H1 (cell line): ENCODE results near the gene MRPS18B. TPM values are rescaled to one million over a fixed set of nuclear protein-coding genes. Genes with fewer than 3 reads are reported as not detected.

ENCODE experiments used
- CTCF ChIA-PET: fragments of 300-600 bp; sonication (Branson Sonifier 250); formaldehyde crosslinking; loops from one replicate; lab custom pipeline; 2021; ENCODE audit not compliant: partially characterized antibody; lab: Charles Lee
- POLR2A ChIA-PET: fragments of 300-600 bp; sonication (Branson Sonifier 250); formaldehyde crosslinking; loops from one replicate; lab custom pipeline; 2021; ENCODE audit warnings: inconsistent platforms; ENCODE audit not compliant: partially characterized antibody; lab: Charles Lee
- DNase-seq, 2 experiments: peaks; one replicate each; pipeline versions ENCODE4 v3.0.0 to v3.0.0-alpha.2; 2010 to 2022; ENCODE audit warnings: low spot score in 2 of 2, low read depth in 1 of 2, mixed read lengths in 1 of 2
- FAIRE-seq: peaks from 2 replicates; lab custom pipeline; 2011; peaks lifted over from hg19 to GRCh38; lab: Jason Lieb, UNC
- H2AFZ ChIP-seq: 2 replicates; pipeline ENCODE4 v1.8.1; 2012; ENCODE audit warnings: low read length, inconsistent platforms
- H2AK5ac ChIP-seq: 2 replicates; pipeline ENCODE4 v1.6.1; 2013; ENCODE audit warnings: low read depth, low read length
- H2BK120ac ChIP-seq: replicated peaks from 2 replicates; pipeline ENCODE3; 2013; ENCODE audit warnings: low read depth, low read length, inconsistent platforms
- H2BK12ac ChIP-seq: 2 replicates; pipeline ENCODE4 v1.6.1; 2013; ENCODE audit warnings: low read depth, low read length
- H2BK15ac ChIP-seq: 2 replicates; pipeline ENCODE4 v1.6.1; 2013; ENCODE audit warnings: low read length
- H2BK20ac ChIP-seq: 2 replicates; pipeline ENCODE4 v1.6.1; 2013; ENCODE audit warnings: low read length
- H2BK5ac ChIP-seq: 2 replicates; pipeline ENCODE4 v1.6.1; 2013; ENCODE audit warnings: low read depth, low read length
- H3K14ac ChIP-seq: 2 replicates; pipeline ENCODE4 v1.6.1; 2013; ENCODE audit warnings: inconsistent platforms; ENCODE audit not compliant: insufficient read length
- H3K18ac ChIP-seq: 2 replicates; pipeline ENCODE4 v1.6.1; 2013; ENCODE audit warnings: low read length; ENCODE audit errors: extremely low read depth
- H3K23ac ChIP-seq: 2 replicates; pipeline ENCODE4 v1.6.1; 2013; ENCODE audit warnings: inconsistent platforms; ENCODE audit not compliant: insufficient read length
- H3K23me2 ChIP-seq: 2 replicates; pipeline ENCODE4 v1.6.1; 2013; ENCODE audit warnings: low read depth, low read length
- H3K27ac ChIP-seq: 2 replicates; pipeline ENCODE4 v1.6.1; 2011; ENCODE audit warnings: low read depth, low read length, inconsistent platforms
- H3K27me3 ChIP-seq, 4 experiments: replicated peaks in 1 of 4; 1 replicate in 1 of 4; 2 replicates in 3 of 4; pipeline versions ENCODE4 v1.6.1 to v1.8.1; 2011 to 2013; ENCODE audit warnings: low read length in 3 of 4, mild to moderate bottlenecking in 3 of 4, inconsistent platforms in 2 of 4, mixed read lengths in 2 of 4, moderate library complexity in 1 of 4; ENCODE audit not compliant: control insufficient read depth in 3 of 4, insufficient read depth in 3 of 4; ENCODE audit errors: extremely low read depth in 1 of 4
- H3K36me3 ChIP-seq, 4 experiments: 2 replicates each; pipeline versions ENCODE4 v1.6.1 to v1.8.1; 2011 to 2013; ENCODE audit warnings: mild to moderate bottlenecking in 4 of 4, low read length in 3 of 4, moderate library complexity in 2 of 4, control low read depth in 1 of 4, inconsistent platforms in 1 of 4; ENCODE audit not compliant: insufficient read depth in 4 of 4, control insufficient read depth in 2 of 4
- H3K4ac ChIP-seq: replicated peaks from 2 replicates; pipeline ENCODE3; 2013; ENCODE audit warnings: low read length, low read depth, mixed read lengths, inconsistent platforms; ENCODE audit not compliant: insufficient read length
- H3K4me1 ChIP-seq, 4 experiments: replicated peaks in 1 of 4; 1 replicate in 1 of 4; 2 replicates in 3 of 4; pipeline versions ENCODE4 v1.6.1 to v1.8.1; 2011 to 2013; ENCODE audit warnings: low read length in 3 of 4, inconsistent platforms in 2 of 4, mixed read lengths in 1 of 4; ENCODE audit not compliant: insufficient read depth in 4 of 4, control insufficient read depth in 3 of 4
- H3K4me2 ChIP-seq, 2 experiments: 2 replicates each; pipeline versions ENCODE4 v1.6.1 to v1.8.1; 2011 to 2013; ENCODE audit warnings: low read depth in 2 of 2, low read length in 2 of 2, control low read depth in 1 of 2, inconsistent platforms in 1 of 2, mild to moderate bottlenecking in 1 of 2; ENCODE audit not compliant: insufficient read depth in 1 of 2
- H3K4me3 ChIP-seq, 4 experiments: fragments of 200-600, 300-600 bp in 1 of 4; sonication (generic), shearing (Covaris generic), sonication (Bioruptor Twin) in 1 of 4; 2 replicates each; pipeline versions ENCODE4 v1.5.1 to v1.8.1; 2011 to 2016; ENCODE audit warnings: low read length in 4 of 4, low read depth in 3 of 4, control low read depth in 2 of 4, inconsistent platforms in 2 of 4, mild to moderate bottlenecking in 2 of 4, mixed read lengths in 1 of 4, moderate library complexity in 1 of 4; ENCODE audit not compliant: insufficient read depth in 2 of 4; ENCODE audit errors: extremely low read depth in 1 of 4
- H3K56ac ChIP-seq: replicated peaks from 2 replicates; pipeline ENCODE3; 2013; ENCODE audit warnings: low read depth, mild to moderate bottlenecking, mixed read lengths, low read length, inconsistent platforms; ENCODE audit not compliant: insufficient read length
- H3K79me1 ChIP-seq: 2 replicates; pipeline ENCODE4 v1.6.1; 2013; ENCODE audit warnings: low read depth, low read length, control low read depth
- H3K79me2 ChIP-seq, 2 experiments: 2 replicates each; pipeline versions ENCODE4 v1.6.1 to v1.8.1; 2012 to 2013; ENCODE audit warnings: low read length in 2 of 2, mild to moderate bottlenecking in 2 of 2, inconsistent platforms in 1 of 2; ENCODE audit not compliant: insufficient read depth in 2 of 2, control insufficient read depth in 1 of 2
- H3K9ac ChIP-seq, 4 experiments: replicated peaks in 1 of 4; 1 replicate in 1 of 4; 2 replicates in 3 of 4; pipeline versions ENCODE4 v1.6.1 to v1.8.1; 2011 to 2013; ENCODE audit warnings: low read depth in 3 of 4, low read length in 3 of 4, control low read depth in 2 of 4, mild to moderate bottlenecking in 2 of 4, moderate library complexity in 2 of 4, inconsistent platforms in 1 of 4; ENCODE audit errors: extremely low read depth in 1 of 4
- H3K9me3 ChIP-seq, 2 experiments: 2 replicates each; pipeline versions ENCODE4 v1.6.1 to v1.8.1; 2012 to 2013; ENCODE audit warnings: mild to moderate bottlenecking in 2 of 2, moderate library complexity in 2 of 2, control low read depth in 1 of 2, inconsistent platforms in 1 of 2, low read depth in 1 of 2, low read length in 1 of 2, mixed read lengths in 1 of 2; ENCODE audit not compliant: insufficient read depth in 2 of 2
- H4K20me1 ChIP-seq, 2 experiments: replicated peaks in 1 of 2; 2 replicates each; pipeline versions ENCODE3 to v1.8.1; 2011 to 2013; ENCODE audit warnings: inconsistent platforms in 2 of 2, low read length in 2 of 2, mild to moderate bottlenecking in 1 of 2; ENCODE audit not compliant: insufficient read depth in 2 of 2, control insufficient read depth in 1 of 2
- H4K5ac ChIP-seq: 2 replicates; pipeline ENCODE4 v1.6.1; 2013; ENCODE audit warnings: low read length, low read depth, mixed read lengths, inconsistent platforms; ENCODE audit not compliant: insufficient read length
- H4K8ac ChIP-seq: 2 replicates; pipeline ENCODE4 v1.8.0; 2013; ENCODE audit warnings: mild to moderate bottlenecking, moderate library complexity, low read length, inconsistent platforms; ENCODE audit not compliant: insufficient read depth; ENCODE audit errors: extremely low read depth
- H4K91ac ChIP-seq: replicated peaks from 2 replicates; pipeline ENCODE3; 2013; ENCODE audit warnings: low read length, mixed read lengths, inconsistent platforms; ENCODE audit not compliant: insufficient read length
- CREB1 ChIP-seq: IDR thresholded peaks from 2 replicates; pipeline ENCODE4 v1.6.1; 2012; ENCODE audit warnings: inconsistent platforms
- GABPA ChIP-seq: IDR thresholded peaks from 2 replicates; pipeline ENCODE4 v1.6.1; 2011; ENCODE audit warnings: mild to moderate bottlenecking, low read length, moderate library complexity, borderline replicate concordance; ENCODE audit not compliant: insufficient read depth
- GTF2F1 ChIP-seq: IDR thresholded peaks from 2 replicates; pipeline ENCODE4 v1.6.1; 2012; ENCODE audit warnings: low read depth, low read length, improper control_type of control experiment, borderline replicate concordance
- HDAC6 ChIP-seq: IDR thresholded peaks from one replicate; pipeline ENCODE4 v1.7.1; 2012; ENCODE audit warnings: low read depth, mild to moderate bottlenecking, inconsistent platforms, low read length, moderate library complexity
- KDM4A ChIP-seq: IDR thresholded peaks from one replicate; pipeline ENCODE4 v1.7.1; 2012; ENCODE audit warnings: low read depth, mild to moderate bottlenecking, moderate library complexity, low read length, inconsistent platforms; ENCODE audit not compliant: severe bottlenecking
- PHF8 ChIP-seq: fragments of 200-600 bp; sonication (generic); conservative IDR thresholded peaks from 2 replicates; pipeline ENCODE4 v1.7.1; 2012; ENCODE audit warnings: low read depth, mild to moderate bottlenecking, inconsistent platforms, low read length, moderate library complexity
- POLR2A ChIP-seq, 2 experiments: IDR thresholded peaks; 1 replicate in 1 of 2; 2 replicates in 1 of 2; pipeline ENCODE4 v1.6.1; 2011; ENCODE audit warnings: low read depth in 2 of 2, low read length in 2 of 2, mild to moderate bottlenecking in 2 of 2; ENCODE audit errors: control extremely low read depth in 1 of 2
- SAP30 ChIP-seq: fragments of 300-600 bp; sonication (generic); IDR thresholded peaks from 2 replicates; pipeline ENCODE4 v1.7.1; 2012; ENCODE audit warnings: low read length, moderate library complexity, mild to moderate bottlenecking, inconsistent platforms; ENCODE audit not compliant: insufficient read depth, insufficient replicate concordance
- SUZ12 ChIP-seq: fragments of 200-600 bp; sonication (generic); IDR thresholded peaks from 2 replicates; pipeline ENCODE4 v1.6.1; 2012; ENCODE audit warnings: mild to moderate bottlenecking, inconsistent platforms, low read length, moderate library complexity, mixed read lengths
- TAF7 ChIP-seq: optimal IDR thresholded peaks from 2 replicates; pipeline ENCODE3; 2011; ENCODE audit warnings: low read depth, mild to moderate bottlenecking, inconsistent platforms, low read length, moderate library complexity, borderline replicate concordance
- WGBS, 2 experiments: shearing (Covaris generic) in 1 of 2; methylation state at CpG; one replicate each; pipeline versions ENCODE4 v1.1.6 to v1.1.7; 2013 to 2015; ENCODE audit warnings: low lambda C conversion rate in 2 of 2, mixed read lengths in 2 of 2, inconsistent platforms in 1 of 2, low coverage in 1 of 2, missing lambda C conversion rate in 1 of 2; ENCODE audit not compliant: insufficient replicate concordance in 2 of 2, insufficient coverage in 1 of 2, insufficient read length in 1 of 2; ENCODE audit errors: extremely low coverage in 1 of 2, missing lambda C conversion rate in 1 of 2; 5-methylcytosine and 5-hydroxymethylcytosine counted together
- polyA plus RNA-seq, 7 experiments: library from polyadenylated mRNA; depleted of rRNA in 3 of 7; stranded (reverse) in 5 of 7; unstranded in 2 of 7; fragments of >200 nt in 5 of 7; fragments of 200-250 nt in 2 of 7; gene quantifications; 1 replicate in 5 of 7; 2 replicates in 1 of 7; 4 replicates in 1 of 7; pipeline versions ENCODE4 v1.2.1 to v1.2.3, GENCODE V29; 2011 to 2013; ENCODE audit warnings: missing spikeins in 2 of 7, mixed read lengths in 2 of 7
- total RNA-seq: library from RNA; stranded (reverse); fragmentation: NEBNext Ultra II Directional; extraction: Animal tissue kit (Norgen Biotek cat#: 25700); gene quantifications from 2 replicates; pipeline ENCODE4 v1.2.1, GENCODE V29; 2021

Gene MRPS18B
- total and polyA plus RNA-seq, 2 of the 8 experiments (the other 6 are each of a cell fraction or from before 2014, with no cell fraction given), result 57.8 to 83.3 TPM

DNA sequence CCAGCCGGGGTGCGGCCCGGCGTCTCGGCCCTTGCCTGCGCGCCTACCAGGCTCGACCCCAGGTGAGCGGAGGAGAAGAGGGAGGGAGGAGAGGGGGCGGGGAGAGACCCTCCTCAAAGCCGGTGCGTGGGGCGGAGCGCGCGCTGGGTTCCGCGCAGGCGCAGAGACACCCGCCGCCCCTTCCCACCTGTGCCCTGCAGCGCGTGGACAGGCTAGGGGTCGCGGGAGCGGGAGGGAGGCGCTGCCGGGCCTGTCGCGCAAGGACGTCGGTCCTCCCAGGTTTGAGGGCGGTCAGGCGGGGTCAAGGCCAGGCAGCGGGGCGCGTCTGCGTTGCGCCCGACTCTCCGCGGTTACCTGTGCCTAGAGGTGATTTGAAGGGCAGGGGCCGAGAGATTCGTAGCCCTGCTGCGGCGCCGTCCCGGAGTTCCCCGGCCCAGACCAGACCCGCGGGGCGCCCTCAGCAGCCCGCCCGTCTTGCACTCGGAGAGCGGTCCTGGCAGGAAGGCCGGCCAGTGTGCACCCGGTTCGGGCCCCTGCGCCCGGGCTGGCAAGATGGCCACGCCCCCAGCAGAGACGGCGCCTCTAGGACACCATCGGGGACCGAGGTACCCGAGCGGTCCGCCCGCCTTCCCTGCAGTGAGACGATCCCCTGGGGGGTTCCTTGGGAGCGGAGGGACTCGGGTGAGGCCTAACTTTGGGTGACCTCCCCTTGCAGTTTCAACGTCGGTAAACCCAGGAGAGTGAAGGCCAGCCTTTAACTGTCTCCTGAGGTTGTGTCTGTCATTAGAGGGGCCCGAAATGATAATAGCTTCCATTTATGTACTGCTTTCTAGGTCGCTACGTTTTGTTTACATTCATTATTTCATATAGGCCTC is 29.8 kb downstream of the MRPS18B start:
- FAIRE-seq, result no peak
- TF ChIP-seq POLR2A (IDR thresholded peaks at IDR 0.05; ENCODE audit: control extremely low read depth in 1 of 2, low read depth in 2 of 2, low read length in 2 of 2) (peak; percentile 38 to 54), KDM4A (peak; percentile 96), TAF7 (peak; percentile 51), PHF8 (peak; percentile 76), SUZ12 (no peak), SAP30 (no peak), HDAC6 (no peak), GABPA (0 out of 2 replicates have a peak, but pooled peaks have one; percentile 18), GTF2F1 (no peak), CREB1 (0 out of 2 replicates have a peak, but pooled peaks have one; percentile 5)

More for the DNA sequence above, 29.8 kb downstream of the MRPS18B start:
- H4K20me1 ChIP-seq, result peaks cover 0 to 2% of the 10 kb centered on the region in 2 experiments
- H3K79me2 ChIP-seq, result peaks cover 3 to 20% of the 10 kb centered on the region in 2 experiments; a peak in 3 of 4 replicates
- peak overlapping the region; percentile 97; the same call in 1 of the 2 replicates for H2BK15ac ChIP-seq
- peak in 1 of 2 experiments; percentile 90 for DNase-seq
- H3K56ac ChIP-seq, result peak overlapping the region; percentile 93
- no peaks in the 10 kb centered on the region for H3K27me3 ChIP-seq
- peaks cover 0 to 6% (median 4%) of the 10 kb centered on the region in 4 experiments; a peak in 5 of 7 replicates for H3K4me1 ChIP-seq
- H3K27ac ChIP-seq, result peak overlapping the region; percentile 66
- H2BK5ac ChIP-seq, result peak overlapping the region; percentile 96
- POLR2A ChIA-PET, result interaction anchor here (0.6 to 3.6 kb wide), 21 partner anchors 8 to 1201 kb away, joined by 3 to 23 read pairs (median 4); partner anchors contain the start of genes ATAT1, MDC1, MRPS18B and PPP1R10
- H3K23me2 ChIP-seq, result peaks cover 5% of the 10 kb centered on the region; the same call in 1 of the 2 replicates
- no peak overlapping the region for H3K23ac ChIP-seq
- peak overlapping the region; percentile 84 for H3K4ac ChIP-seq
- peak overlapping the region; percentile 51 to 79 (median 70) for H3K9ac ChIP-seq
- no peak overlapping the region for H2AK5ac ChIP-seq
- no peak overlapping the region for H3K14ac ChIP-seq
- H2AFZ ChIP-seq, result 0 out of 2 replicates have a peak overlapping the region, but pooled peaks have one; percentile 2
- H4K8ac ChIP-seq, result peak overlapping the region; percentile 96
- CTCF ChIA-PET, result interaction anchor here (1.0 to 1.4 kb wide), 2 partner anchors 25 to 124 kb away, joined by 3 to 4 read pairs; partner anchors contain the start of gene DHX16
- H3K79me1 ChIP-seq, result peaks cover 8% of the 10 kb centered on the region
- H3K4me3 ChIP-seq, result peak overlapping the region; percentile 74 to 91 (median 85)
- H2BK12ac ChIP-seq, result no peak overlapping the region
- 2% methylated on average over 37 of the region's 78 CpGs; no CpG with 5 or more reads in 1 of the 2 experiments for WGBS, 2 experiments
- H2BK20ac ChIP-seq, result no peak overlapping the region
- H4K5ac ChIP-seq, result peak overlapping the region; percentile 100
- peak overlapping the region; percentile 99 for H4K91ac ChIP-seq
- peak overlapping the region; percentile 76 to 82 for H3K4me2 ChIP-seq
- no peak overlapping the region for H2BK120ac ChIP-seq
- no peaks in the 10 kb centered on the region for H3K9me3 ChIP-seq
- peak overlapping the region; percentile 98 for H3K18ac ChIP-seq
- peaks cover 6 to 17% (median 10%) of the 10 kb centered on the region in 4 experiments; a peak in 5 of 8 replicates for H3K36me3 ChIP-seq
